HepG2 (cell line): ENCODE results near the gene KIAA1328. TPM values are rescaled to one million over a fixed set of nuclear protein-coding genes. Genes with fewer than 3 reads are reported as not detected.

Experiments
- AGO2 ChIP-seq: fragments of 200-400 bp; formaldehyde crosslinking; optimal IDR thresholded peaks from 2 replicates; pipeline ENCODE3; 2017; ENCODE audit warnings: mild to moderate bottlenecking, low read depth, low read length, moderate library complexity
- ATF7 ChIP-seq, 2 experiments: fragments of 450-650 bp in 1 of 2; sonication (generic) in 1 of 2; formaldehyde crosslinking in 1 of 2; IDR thresholded peaks; 2 replicates each; pipeline versions ENCODE4 v1.4.0 to v1.6.1; 2016 to 2020; ENCODE audit warnings: antibody characterized with exemption in 1 of 2, mild to moderate bottlenecking in 1 of 2, missing genetic modification reagents in 1 of 2
- BHLHE40 ChIP-seq: IDR thresholded peaks from 2 replicates; pipeline ENCODE4 v1.6.1; 2011; ENCODE audit warnings: low read length, improper control_type of control experiment
- GFI1 ChIP-seq: sonication (generic); formaldehyde crosslinking; IDR thresholded peaks from 2 replicates; pipeline ENCODE4 v1.5.0; 2020; ENCODE audit warnings: missing genetic modification reagents, mild to moderate bottlenecking, borderline replicate concordance
- KLF13 ChIP-seq: sonication (generic); formaldehyde crosslinking; IDR thresholded peaks from 2 replicates; pipeline ENCODE4 v1.4.0; 2020; ENCODE audit warnings: mild to moderate bottlenecking, missing genetic modification reagents
- MED13 ChIP-seq: sonication (generic); formaldehyde crosslinking; IDR thresholded peaks from 2 replicates; pipeline ENCODE4 v1.5.0; 2020; ENCODE audit warnings: missing genetic modification reagents
- MTF2 ChIP-seq: sonication (generic); formaldehyde crosslinking; IDR thresholded peaks from 2 replicates; pipeline ENCODE4 v1.5.0; 2020; ENCODE audit warnings: missing genetic modification reagents, borderline replicate concordance
- PLRG1 ChIP-seq: fragments of 450-650 bp; conservative IDR thresholded peaks from 2 replicates; pipeline ENCODE4 v1.6.1; 2016
- POLR2AphosphoS5 ChIP-seq: IDR thresholded peaks from 2 replicates; pipeline ENCODE4 v1.6.1; 2012; ENCODE audit warnings: low read depth, low read length
- RORA ChIP-seq: sonication (generic); formaldehyde crosslinking; IDR thresholded peaks from 2 replicates; pipeline ENCODE4 v1.5.0; 2020; ENCODE audit warnings: mild to moderate bottlenecking, missing genetic modification reagents, moderate library complexity
- RXRB ChIP-seq: IDR thresholded peaks from 2 replicates; pipeline ENCODE4 v1.6.1; 2016; ENCODE audit warnings: borderline replicate concordance, missing genetic modification reagents, missing compliant biosample characterization
- TCF12 ChIP-seq, 2 experiments: fragments of 450-650 bp in 1 of 2; sonication (generic) in 1 of 2; formaldehyde crosslinking in 1 of 2; IDR thresholded peaks; 2 replicates each; pipeline versions ENCODE4 v1.6.1 to v1.8.0; 2017 to 2022; ENCODE audit warnings: antibody characterized with exemption in 1 of 2, mild to moderate bottlenecking in 1 of 2, missing genetic modification reagents in 1 of 2, moderate library complexity in 1 of 2
- TOE1 ChIP-seq: sonication (generic); formaldehyde crosslinking; IDR thresholded peaks from 2 replicates; pipeline ENCODE4 v1.4.0; 2020; ENCODE audit warnings: mild to moderate bottlenecking, missing genetic modification reagents
- ZFP36L2 ChIP-seq: sonication (generic); formaldehyde crosslinking; IDR thresholded peaks from 2 replicates; pipeline ENCODE4 v1.4.0; 2020; ENCODE audit warnings: missing genetic modification reagents
- ZMYM4 ChIP-seq: sonication (generic); formaldehyde crosslinking; IDR thresholded peaks from 2 replicates; pipeline ENCODE4 v1.8.1; 2023; ENCODE audit warnings: mild to moderate bottlenecking, missing genetic modification reagents
- ZNF460 ChIP-seq: sonication (generic); formaldehyde crosslinking; IDR thresholded peaks from 2 replicates; pipeline ENCODE4 v1.5.1; 2020; ENCODE audit warnings: missing genetic modification reagents, mild to moderate bottlenecking, borderline replicate concordance
- ZNF562 ChIP-seq: sonication (generic); formaldehyde crosslinking; IDR thresholded peaks from 2 replicates; pipeline ENCODE4 v1.8.0; 2022; ENCODE audit warnings: missing genetic modification reagents, borderline replicate concordance
- ZNF563 ChIP-seq: sonication (generic); formaldehyde crosslinking; IDR thresholded peaks from 2 replicates; pipeline ENCODE4 v1.8.0; 2022; ENCODE audit warnings: mild to moderate bottlenecking, moderate library complexity, missing genetic modification reagents
- ZNF781 ChIP-seq: sonication (generic); formaldehyde crosslinking; IDR thresholded peaks from 2 replicates; pipeline ENCODE4 v1.5.1; 2020; ENCODE audit warnings: borderline replicate concordance, mild to moderate bottlenecking, missing genetic modification reagents; ENCODE audit errors: not compliant biosample characterization
- polyA plus RNA-seq, 8 experiments: library from polyadenylated mRNA; depleted of rRNA in 3 of 8; stranded (reverse) in 7 of 8; unstranded in 1 of 8; fragments of >200 nt; fragmentation: Illumina TruSeq in 4 of 8; extraction: Trizol in 4 of 8; gene quantifications; 2 replicates each; pipeline versions ENCODE4 v1.2.1 to v1.2.3, GENCODE V29; 2011 to 2016; ENCODE audit warnings: low read depth in 4 of 8, missing spikeins in 1 of 8, mixed read lengths in 1 of 8; ENCODE audit not compliant: insufficient read depth in 1 of 8
- total RNA-seq, 5 experiments: library from RNA; depleted of rRNA; stranded (reverse); fragments of >200 nt; fragmentation: Illumina TruSeq; extraction: Trizol; gene quantifications; 2 replicates each; pipeline ENCODE4 v1.2.3, GENCODE V29; 2016; ENCODE audit warnings: low read depth in 1 of 5
- TF ChIP-seq, protein P1 (sequence below): sonication (generic); formaldehyde crosslinking; IDR thresholded peaks from 2 replicates; pipeline ENCODE4 v1.4.0; 2020; ENCODE audit warnings: mild to moderate bottlenecking, missing genetic modification reagents, borderline replicate concordance
- TF ChIP-seq, protein P2 (sequence below): sonication (generic); formaldehyde crosslinking; IDR thresholded peaks from 2 replicates; pipeline ENCODE4 v1.9.0; 2022; ENCODE audit warnings: missing genetic modification reagents, mild to moderate bottlenecking, borderline replicate concordance
- TF ChIP-seq, protein P3 (sequence below): sonication (generic); formaldehyde crosslinking; IDR thresholded peaks from 2 replicates; pipeline ENCODE4 v1.4.0; 2020; ENCODE audit warnings: missing genetic modification reagents; ENCODE audit errors: not compliant biosample characterization

The KIAA1328 gene
- total and polyA plus RNA-seq, 2 of the 13 experiments (the other 11 are each of a cell fraction or from before 2014, with no cell fraction given), result 4.1 to 6.0 TPM

DNA sequence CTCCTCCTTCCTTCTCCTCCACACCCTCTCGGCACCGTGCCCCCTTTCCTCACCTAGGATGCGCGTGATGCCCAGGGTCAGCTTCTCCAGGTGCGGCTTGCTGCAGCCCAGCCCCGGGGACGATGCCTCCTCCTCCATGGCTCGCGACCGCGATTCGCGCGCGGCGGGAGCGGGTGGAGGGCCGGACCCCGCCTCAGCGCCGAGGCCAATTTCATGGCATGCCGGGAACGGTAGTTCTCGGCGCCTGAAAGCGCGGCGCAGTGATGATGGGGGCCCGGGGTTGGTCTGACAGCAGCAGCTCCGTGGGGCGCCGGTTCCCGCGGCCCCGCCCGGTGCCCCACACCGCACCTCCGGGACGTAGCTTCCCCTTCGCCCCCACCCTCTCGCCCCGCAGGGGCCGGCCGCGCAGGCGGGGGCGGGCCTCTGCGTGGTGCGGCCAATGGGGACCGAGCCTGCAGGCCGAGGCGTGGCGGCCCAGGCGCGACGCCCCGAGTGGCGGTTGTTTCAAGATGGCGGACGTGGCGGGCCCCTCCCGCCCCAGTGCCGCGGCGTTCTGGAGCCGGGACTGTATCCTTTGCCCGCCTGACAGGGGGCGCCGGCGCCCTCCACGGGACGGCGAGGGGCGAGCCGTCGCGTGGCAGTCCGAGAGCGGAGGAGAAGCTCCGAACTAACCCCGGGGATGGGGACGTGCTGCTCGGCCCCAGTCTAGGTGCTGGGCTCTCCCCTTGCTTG is at the start of gene KIAA1328, which contains the start of gene TPGS2 (continued):
- TF ChIP-seq, protein P1, sequence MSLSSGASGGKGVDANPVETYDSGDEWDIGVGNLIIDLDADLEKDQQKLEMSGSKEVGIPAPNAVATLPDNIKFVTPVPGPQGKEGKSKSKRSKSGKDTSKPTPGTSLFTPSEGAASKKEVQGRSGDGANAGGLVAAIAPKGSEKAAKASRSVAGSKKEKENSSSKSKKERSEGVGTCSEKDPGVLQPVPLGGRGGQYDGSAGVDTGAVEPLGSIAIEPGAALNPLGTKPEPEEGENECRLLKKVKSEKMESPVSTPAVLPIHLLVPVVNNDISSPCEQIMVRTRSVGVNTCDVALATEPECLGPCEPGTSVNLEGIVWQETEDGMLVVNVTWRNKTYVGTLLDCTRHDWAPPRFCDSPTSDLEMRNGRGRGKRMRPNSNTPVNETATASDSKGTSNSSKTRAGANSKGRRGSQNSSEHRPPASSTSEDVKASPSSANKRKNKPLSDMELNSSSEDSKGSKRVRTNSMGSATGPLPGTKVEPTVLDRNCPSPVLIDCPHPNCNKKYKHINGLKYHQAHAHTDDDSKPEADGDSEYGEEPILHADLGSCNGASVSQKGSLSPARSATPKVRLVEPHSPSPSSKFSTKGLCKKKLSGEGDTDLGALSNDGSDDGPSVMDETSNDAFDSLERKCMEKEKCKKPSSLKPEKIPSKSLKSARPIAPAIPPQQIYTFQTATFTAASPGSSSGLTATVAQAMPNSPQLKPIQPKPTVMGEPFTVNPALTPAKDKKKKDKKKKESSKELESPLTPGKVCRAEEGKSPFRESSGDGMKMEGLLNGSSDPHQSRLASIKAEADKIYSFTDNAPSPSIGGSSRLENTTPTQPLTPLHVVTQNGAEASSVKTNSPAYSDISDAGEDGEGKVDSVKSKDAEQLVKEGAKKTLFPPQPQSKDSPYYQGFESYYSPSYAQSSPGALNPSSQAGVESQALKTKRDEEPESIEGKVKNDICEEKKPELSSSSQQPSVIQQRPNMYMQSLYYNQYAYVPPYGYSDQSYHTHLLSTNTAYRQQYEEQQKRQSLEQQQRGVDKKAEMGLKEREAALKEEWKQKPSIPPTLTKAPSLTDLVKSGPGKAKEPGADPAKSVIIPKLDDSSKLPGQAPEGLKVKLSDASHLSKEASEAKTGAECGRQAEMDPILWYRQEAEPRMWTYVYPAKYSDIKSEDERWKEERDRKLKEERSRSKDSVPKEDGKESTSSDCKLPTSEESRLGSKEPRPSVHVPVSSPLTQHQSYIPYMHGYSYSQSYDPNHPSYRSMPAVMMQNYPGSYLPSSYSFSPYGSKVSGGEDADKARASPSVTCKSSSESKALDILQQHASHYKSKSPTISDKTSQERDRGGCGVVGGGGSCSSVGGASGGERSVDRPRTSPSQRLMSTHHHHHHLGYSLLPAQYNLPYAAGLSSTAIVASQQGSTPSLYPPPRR (CRISPR knock-in tag), result no peak
- TF ChIP-seq ATF7 (IDR thresholded peaks at IDR 0.05), result no peak
- no peak for TF ChIP-seq ATF7 (CRISPR knock-in tag; IDR thresholded peaks at IDR 0.05)
- no peak for TF ChIP-seq MED13 (CRISPR knock-in tag)
- peak; percentile 97 for TF ChIP-seq ZMYM4 (CRISPR knock-in tag)
- TF ChIP-seq, protein P2, sequence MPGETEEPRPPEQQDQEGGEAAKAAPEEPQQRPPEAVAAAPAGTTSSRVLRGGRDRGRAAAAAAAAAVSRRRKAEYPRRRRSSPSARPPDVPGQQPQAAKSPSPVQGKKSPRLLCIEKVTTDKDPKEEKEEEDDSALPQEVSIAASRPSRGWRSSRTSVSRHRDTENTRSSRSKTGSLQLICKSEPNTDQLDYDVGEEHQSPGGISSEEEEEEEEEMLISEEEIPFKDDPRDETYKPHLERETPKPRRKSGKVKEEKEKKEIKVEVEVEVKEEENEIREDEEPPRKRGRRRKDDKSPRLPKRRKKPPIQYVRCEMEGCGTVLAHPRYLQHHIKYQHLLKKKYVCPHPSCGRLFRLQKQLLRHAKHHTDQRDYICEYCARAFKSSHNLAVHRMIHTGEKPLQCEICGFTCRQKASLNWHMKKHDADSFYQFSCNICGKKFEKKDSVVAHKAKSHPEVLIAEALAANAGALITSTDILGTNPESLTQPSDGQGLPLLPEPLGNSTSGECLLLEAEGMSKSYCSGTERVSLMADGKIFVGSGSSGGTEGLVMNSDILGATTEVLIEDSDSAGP (CRISPR knock-in tag), result peak; percentile 70; the same call in 1 of the 2 replicates
- TF ChIP-seq ZNF460 (CRISPR knock-in tag), result no peak
- TF ChIP-seq PLRG1, result no peak
- TF ChIP-seq, protein P3, sequence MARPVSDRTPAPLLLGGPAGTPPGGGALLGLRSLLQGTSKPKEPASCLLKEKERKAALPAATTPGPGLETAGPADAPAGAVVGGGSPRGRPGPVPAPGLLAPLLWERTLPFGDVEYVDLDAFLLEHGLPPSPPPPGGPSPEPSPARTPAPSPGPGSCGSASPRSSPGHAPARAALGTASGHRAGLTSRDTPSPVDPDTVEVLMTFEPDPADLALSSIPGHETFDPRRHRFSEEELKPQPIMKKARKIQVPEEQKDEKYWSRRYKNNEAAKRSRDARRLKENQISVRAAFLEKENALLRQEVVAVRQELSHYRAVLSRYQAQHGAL, result no peak
- TF ChIP-seq KLF13 (CRISPR knock-in tag), result no peak
- TF ChIP-seq GFI1 (CRISPR knock-in tag), result peak; percentile 44; the same call in 1 of the 2 replicates
- TF ChIP-seq MTF2 (CRISPR knock-in tag), result peak; percentile 30; the same call in 1 of the 2 replicates
- TF ChIP-seq ZFP36L2 (CRISPR knock-in tag), result no peak
- TF ChIP-seq ZNF781 (CRISPR knock-in tag), result peak; percentile 48
- no peak for TF ChIP-seq RORA (CRISPR knock-in tag)
- TF ChIP-seq BHLHE40, result no peak
- peak; percentile 51 for TF ChIP-seq AGO2
- peak; percentile 66; the same call in 1 of the 2 replicates for TF ChIP-seq TOE1 (CRISPR knock-in tag)
- TF ChIP-seq RXRB (CRISPR knock-in tag), result no peak
- no peak for TF ChIP-seq ZNF562 (CRISPR knock-in tag)
- peak; percentile 39; the same call in 1 of the 2 replicates for TF ChIP-seq ZNF563 (CRISPR knock-in tag)
- peak; percentile 46 for TF ChIP-seq POLR2AphosphoS5
- no peak for TF ChIP-seq TCF12 (IDR thresholded peaks at IDR 0.05)
- no peak for TF ChIP-seq TCF12 (CRISPR knock-in tag; IDR thresholded peaks at IDR 0.05)
